ENCODE measurements around the gene GPAM.

DNA sequence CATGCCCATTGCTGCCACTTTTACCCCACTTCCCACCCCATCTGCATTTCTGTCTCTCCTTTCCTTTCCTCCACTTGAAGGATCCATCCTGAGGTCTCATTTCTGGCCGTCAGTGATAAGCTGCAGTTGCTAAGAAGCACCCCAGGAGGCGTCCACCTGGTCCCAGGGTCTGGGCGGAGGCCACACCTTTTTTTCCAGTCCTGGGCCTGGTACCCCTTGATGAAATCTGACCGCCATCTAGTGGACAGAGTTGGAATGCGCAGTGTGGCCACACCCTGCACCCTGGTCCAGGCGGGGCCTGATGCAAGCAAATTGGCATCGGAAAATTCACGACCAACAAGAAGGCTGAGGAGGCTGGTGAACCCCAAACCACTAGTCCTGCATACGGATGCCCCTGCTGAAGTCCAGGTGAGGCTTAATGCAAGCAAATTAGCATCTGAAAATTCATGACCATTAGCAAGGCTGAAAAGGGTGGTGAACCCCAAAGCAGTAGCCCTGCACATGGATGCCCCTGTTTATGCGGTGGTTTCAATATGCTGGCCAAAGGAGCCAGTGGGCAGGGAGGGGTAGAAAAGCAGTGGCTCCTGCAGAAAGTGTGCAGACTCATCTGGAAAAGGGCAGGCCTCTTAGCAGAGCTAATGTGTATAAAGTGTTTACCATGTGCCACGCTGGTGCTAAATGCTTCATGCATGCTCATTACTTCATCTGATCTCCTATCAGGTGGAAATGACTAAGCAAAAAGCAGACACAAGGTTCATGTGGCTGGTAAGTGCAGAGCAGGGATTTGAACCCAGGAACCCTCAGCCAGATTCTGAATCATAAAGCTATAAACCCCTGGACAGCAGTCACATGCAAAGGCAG is 43.2 kb downstream of the GPAM start:
- TF ChIP-seq, protein P1, sequence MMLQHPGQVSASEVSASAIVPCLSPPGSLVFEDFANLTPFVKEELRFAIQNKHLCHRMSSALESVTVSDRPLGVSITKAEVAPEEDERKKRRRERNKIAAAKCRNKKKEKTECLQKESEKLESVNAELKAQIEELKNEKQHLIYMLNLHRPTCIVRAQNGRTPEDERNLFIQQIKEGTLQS (IDR thresholded peaks at IDR 0.05), result no peak
- no peak for TF ChIP-seq YY1 (IDR thresholded peaks at IDR 0.05)
- TF ChIP-seq, protein P2, sequence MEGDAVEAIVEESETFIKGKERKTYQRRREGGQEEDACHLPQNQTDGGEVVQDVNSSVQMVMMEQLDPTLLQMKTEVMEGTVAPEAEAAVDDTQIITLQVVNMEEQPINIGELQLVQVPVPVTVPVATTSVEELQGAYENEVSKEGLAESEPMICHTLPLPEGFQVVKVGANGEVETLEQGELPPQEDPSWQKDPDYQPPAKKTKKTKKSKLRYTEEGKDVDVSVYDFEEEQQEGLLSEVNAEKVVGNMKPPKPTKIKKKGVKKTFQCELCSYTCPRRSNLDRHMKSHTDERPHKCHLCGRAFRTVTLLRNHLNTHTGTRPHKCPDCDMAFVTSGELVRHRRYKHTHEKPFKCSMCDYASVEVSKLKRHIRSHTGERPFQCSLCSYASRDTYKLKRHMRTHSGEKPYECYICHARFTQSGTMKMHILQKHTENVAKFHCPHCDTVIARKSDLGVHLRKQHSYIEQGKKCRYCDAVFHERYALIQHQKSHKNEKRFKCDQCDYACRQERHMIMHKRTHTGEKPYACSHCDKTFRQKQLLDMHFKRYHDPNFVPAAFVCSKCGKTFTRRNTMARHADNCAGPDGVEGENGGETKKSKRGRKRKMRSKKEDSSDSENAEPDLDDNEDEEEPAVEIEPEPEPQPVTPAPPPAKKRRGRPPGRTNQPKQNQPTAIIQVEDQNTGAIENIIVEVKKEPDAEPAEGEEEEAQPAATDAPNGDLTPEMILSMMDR (IDR thresholded peaks at IDR 0.05; ENCODE audit: low read depth, low read length, missing input control), result peak; percentile 69
- no peak for TF ChIP-seq TAF1 (conservative IDR thresholded peaks at IDR 0.05)
- peak in 1 of 2 donors; percentile 52 for TF ChIP-seq RXRA (IDR thresholded peaks at IDR 0.05)
- peak; percentile 71 to 76 for TF ChIP-seq RAD21 (IDR thresholded peaks at IDR 0.05)
- TF ChIP-seq, protein P3, sequence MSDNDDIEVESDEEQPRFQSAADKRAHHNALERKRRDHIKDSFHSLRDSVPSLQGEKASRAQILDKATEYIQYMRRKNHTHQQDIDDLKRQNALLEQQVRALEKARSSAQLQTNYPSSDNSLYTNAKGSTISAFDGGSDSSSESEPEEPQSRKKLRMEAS (IDR thresholded peaks at IDR 0.05), result no peak
- TF ChIP-seq NR2F2 (IDR thresholded peaks at IDR 0.05), result no peak
- no peak for TF ChIP-seq JUND (IDR thresholded peaks at IDR 0.05)
- TF ChIP-seq, protein P4, sequence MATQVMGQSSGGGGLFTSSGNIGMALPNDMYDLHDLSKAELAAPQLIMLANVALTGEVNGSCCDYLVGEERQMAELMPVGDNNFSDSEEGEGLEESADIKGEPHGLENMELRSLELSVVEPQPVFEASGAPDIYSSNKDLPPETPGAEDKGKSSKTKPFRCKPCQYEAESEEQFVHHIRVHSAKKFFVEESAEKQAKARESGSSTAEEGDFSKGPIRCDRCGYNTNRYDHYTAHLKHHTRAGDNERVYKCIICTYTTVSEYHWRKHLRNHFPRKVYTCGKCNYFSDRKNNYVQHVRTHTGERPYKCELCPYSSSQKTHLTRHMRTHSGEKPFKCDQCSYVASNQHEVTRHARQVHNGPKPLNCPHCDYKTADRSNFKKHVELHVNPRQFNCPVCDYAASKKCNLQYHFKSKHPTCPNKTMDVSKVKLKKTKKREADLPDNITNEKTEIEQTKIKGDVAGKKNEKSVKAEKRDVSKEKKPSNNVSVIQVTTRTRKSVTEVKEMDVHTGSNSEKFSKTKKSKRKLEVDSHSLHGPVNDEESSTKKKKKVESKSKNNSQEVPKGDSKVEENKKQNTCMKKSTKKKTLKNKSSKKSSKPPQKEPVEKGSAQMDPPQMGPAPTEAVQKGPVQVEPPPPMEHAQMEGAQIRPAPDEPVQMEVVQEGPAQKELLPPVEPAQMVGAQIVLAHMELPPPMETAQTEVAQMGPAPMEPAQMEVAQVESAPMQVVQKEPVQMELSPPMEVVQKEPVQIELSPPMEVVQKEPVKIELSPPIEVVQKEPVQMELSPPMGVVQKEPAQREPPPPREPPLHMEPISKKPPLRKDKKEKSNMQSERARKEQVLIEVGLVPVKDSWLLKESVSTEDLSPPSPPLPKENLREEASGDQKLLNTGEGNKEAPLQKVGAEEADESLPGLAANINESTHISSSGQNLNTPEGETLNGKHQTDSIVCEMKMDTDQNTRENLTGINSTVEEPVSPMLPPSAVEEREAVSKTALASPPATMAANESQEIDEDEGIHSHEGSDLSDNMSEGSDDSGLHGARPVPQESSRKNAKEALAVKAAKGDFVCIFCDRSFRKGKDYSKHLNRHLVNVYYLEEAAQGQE (IDR thresholded peaks at IDR 0.05), result no peak
- no peak for TF ChIP-seq GABPA (IDR thresholded peaks at IDR 0.05 in 1 of 2, conservative IDR thresholded peaks at IDR 0.05 in 1 of 2)
- no peak for TF ChIP-seq SP1 (IDR thresholded peaks at IDR 0.05)

Measured in liver (tissue), 3 donors.